Measurements from ENCODE around the gene PALS1.

The PALS1 gene

DNA sequence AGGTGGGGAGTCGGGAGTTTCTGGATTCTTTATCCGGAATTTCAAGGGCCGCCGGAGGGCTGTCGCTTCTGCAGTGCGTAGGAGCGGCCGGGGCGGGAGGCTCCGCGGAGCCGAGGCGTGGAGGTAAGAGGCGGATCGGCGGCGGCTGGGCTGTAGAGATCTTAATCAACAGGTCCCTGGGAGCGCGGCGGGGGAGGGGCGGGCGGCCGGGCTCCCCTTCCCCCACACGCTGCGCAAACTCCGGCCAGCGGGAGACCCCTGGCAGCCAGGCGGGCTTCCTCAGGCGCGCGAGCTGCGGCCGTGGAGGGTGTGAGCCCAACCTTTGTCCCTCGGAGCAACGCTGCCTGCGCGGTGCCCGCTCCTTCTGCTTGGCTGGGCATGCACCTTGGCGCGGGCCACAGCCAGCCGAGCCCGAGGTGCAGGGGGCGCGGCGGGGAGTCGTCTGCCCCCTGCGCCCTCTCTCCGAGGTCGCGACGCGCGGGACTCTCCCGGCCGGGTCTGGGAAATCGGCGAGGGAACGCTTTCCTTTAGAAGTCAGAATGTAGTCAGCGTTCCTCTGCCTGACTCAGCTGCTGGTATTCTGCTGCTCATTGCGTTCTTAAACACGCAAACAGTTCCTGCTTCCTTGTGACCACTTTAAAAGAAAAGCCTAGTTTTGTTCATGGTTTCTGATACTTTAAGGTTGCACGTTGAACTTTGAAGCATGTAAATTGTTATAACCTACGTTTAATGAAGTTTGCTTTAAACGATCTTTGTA, at the start of gene PALS1:
Gene PALS1 (plus strand): TSS at position 25 of the 757 bp plus-strand sequence. CDS start 37,736 bp downstream, outside the sequence.
- peak in 1 of 2 donors; percentile 2 for DNase-seq (ENCODE audit: low read depth in 2 of 2, low spot score in 1 of 2)

DNA sequence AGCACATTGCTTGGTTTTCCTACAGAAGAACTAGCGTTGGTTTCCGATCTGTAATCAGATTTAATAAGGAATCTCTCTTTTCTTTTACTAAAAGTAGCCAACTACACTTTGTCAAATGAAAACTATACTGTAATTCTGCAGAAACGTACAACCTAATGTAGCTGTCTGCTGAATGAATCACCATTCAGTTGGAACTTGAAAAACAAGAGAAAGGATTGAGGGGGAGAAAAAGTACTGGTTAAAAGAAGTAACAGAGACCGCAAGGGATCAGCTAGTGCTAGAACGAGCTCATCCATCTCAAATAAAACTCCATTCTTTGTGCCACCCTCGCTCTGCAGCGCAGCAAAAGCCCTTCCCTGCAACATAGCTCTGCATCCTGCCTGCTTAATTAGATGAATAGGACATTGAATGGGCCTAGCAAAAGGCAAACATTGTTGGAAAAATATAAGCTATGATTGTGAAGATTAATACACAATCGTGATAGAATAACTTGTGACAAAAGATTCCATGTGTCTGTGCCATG, 49.4 kb upstream of the PALS1 start:
- no peak for DNase-seq (ENCODE audit: low read depth in 2 of 2, low spot score in 1 of 2)

DNA sequence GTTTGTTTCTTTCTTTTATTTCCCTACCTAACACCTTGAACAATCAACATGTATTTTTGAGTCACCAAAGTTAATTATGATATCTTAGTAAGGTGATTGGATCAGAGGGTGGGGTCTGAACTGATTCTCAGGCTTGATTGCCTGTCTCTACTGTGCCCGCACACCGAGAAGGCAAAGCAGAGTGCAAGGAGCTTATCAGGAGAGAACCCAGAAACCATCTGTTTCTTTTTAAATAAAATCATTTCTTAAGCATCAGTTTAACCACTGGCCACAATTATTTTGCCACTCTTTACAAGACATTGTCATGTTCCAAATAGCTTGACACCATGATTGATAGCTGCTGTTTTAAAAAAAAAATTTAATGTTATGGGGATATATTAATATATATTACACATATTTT, 48.9 kb upstream of the PALS1 start:
- DNase-seq (ENCODE audit: low read depth in 2 of 2, low spot score in 1 of 2) = no peak

DNA sequence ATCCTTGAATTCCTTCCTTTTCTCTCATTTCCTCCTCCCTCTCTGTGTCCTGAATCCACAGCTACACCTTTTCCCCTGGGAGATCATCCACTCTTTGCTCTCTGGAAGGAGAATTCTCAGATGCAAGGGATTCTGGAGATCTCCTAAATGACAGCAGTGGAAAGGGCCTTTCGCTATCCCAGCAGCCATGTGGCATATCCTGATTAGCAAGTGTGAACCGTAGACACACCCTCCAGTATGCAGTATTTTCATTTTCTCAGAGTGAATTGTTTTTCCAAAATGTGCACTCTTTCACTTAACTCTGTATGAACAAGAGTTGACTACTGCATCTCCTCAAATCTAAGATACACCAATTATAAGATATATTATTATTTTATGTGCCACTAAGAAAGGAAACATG, 46.0 kb upstream of the PALS1 start:
- no peak for DNase-seq (ENCODE audit: low read depth in 2 of 2, low spot score in 1 of 2)

DNA sequence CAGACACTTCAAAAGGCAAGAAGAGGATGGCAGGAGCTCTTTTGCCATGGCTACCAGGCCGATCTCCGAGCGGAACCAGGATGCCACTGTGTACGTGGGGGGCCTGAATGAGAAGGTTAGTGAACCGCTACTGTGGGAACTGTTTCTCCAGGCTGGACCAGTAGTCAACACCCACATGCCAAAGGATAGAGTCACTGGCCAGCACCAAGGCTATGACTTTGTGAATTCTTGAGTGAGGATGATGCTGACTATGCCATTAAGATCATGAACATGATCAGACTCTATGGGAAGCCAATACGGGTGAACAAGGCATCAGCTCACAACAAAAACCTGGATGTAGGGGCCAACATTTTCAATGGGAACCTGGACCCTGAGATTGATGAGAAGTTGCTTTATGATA, 42.2 kb upstream of the PALS1 start:
- DNase-seq (ENCODE audit: low read depth in 2 of 2, low spot score in 1 of 2) = no peak

DNA sequence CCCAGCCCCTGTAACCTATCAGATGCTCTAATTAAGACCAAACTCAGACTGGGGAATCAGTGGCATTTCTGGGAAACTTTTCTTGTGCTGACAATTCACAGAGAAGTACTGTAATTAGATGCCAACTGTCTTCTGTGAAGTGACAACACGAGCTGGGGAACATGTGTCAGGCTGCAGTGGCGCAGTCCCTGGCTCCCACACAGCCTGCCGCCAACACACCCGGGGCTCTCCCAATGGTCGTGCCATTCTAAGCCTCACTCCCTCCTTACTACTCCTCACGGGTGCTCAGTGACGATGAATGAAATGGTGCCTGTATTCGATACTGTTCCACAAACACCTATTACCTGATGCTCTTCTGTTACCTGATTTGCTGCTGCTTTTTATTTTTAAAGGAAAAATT, 33.4 kb upstream of the PALS1 start:
- DNase-seq (ENCODE audit: low read depth in 2 of 2, low spot score in 1 of 2) = no peak

DNA sequence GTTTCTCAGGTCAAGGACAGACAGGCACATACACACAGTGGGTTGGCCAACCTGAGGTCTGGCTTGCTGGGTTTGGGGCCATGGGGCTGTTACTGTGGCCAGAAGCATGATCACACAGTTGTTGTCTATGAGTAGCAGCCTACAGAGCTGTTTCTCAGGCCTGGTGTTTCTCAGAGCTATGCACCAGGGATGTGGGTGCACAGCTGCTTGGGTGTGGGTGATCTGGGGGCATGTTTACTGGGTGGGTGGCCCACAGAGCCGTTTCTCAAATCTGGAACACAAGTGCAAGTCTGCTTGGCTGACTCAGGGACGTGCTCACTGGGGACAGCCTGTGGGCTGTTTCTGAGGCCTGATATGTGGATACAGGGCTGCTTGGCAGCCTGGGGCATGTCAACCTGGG, 23.1 kb upstream of the PALS1 start:
- no peak for DNase-seq (ENCODE audit: low read depth in 2 of 2, low spot score in 1 of 2)

DNA sequence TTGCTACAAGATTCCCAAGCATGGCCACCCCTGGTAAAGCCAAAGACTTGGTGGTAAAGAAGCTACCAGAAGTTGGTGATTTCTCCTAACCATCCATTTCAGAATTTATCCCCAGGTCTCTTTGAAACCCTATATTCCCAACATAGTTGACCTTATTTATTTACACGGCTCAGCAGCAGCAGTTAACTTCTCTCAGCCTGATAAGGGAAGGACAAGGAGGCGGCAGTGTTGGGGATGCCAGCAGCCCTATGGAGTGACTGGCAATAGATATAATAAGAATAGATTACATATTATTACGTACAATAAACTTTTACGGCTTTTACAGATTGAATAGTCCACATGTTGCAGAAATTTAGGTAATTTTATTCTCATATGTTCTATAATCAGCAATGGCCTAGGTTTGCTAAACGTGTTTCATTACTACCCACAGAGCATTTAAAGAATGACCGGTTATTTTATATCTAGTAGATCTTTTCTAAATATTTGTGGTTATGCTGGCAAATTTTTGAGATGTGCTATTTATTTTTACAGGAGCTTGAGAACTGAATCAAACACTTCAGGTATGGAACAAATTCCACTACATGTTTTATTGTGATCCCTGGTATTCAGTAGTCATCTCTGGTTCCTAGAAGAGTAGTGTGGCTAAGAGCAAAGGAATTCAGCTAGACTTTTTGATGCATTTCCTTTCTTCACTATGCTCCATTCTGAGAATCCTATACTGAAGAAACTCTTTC, 19.8 kb upstream of the PALS1 start:
- DNase-seq (ENCODE audit: low read depth in 2 of 2, low spot score in 1 of 2) = no peak

DNA sequence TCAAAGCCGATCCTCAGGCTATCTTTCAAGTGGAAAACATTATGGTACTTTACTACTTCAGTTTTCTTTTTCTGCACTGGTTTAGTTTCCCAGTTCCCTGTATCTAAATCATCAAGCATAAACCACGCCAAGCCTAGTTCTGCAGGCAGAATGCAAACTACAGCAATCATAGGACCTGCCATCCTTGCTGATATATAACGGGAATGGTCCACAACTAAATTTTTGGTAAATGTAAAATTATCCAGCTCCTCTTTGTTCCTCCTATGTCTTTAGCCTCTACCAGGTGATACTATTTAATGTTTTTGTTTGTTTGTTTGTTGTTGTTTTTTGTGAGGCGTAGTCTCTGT, 19.3 kb upstream of the PALS1 start:
- no peak for DNase-seq (ENCODE audit: low read depth in 2 of 2, low spot score in 1 of 2)

DNA sequence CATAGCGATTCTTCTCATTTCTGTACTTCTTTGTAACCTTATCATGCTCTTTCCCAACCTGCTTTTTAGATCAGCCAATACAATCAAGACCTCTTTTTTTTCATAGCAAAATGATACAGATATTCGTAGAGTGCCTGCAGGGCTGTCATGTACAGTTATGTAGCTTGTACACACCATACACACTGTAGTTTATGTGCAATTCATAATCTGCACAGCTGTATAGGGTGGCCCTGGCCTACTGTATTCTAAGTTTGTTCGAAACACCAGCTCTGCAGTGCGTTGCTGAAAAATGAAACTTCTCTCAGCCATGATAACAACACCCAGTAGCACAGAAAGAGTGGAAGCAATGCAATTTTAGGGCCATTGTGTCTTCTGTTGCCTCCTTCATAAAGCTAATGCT, 15.7 kb upstream of the PALS1 start:
- no peak for DNase-seq (ENCODE audit: low read depth in 2 of 2, low spot score in 1 of 2)

DNA sequence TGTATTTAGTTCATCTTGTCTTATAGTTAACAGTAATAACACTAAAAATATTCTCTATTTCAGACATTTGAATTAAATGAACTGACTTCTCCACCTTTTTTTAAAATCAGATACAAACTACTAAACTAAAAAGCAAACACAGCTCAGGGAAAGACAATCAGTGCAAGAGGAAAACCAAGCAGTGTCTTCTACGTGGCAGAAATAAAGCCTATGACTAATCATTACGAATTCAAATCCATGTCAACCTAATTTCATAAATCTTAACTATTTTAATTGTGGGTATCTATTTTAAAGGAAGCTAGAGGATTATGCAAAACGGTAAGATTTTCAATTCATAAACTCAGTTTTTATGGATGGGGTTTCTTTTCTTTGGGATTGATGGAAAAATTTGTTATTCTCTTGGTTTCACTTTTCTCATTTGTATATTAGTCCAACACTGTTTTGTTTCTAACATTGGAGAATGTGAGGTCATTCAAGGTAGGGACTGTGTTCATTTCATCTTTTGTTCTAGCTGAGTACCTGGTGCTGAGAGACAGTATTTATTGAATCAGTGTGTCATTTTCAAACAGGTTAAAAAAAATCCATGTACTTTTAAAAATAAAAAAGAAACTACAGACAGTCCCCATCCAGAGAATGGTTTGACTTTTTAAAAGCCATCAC, 12.8 kb upstream of the PALS1 start:
- DNase-seq (ENCODE audit: low read depth in 2 of 2, low spot score in 1 of 2) = no peak

DNA sequence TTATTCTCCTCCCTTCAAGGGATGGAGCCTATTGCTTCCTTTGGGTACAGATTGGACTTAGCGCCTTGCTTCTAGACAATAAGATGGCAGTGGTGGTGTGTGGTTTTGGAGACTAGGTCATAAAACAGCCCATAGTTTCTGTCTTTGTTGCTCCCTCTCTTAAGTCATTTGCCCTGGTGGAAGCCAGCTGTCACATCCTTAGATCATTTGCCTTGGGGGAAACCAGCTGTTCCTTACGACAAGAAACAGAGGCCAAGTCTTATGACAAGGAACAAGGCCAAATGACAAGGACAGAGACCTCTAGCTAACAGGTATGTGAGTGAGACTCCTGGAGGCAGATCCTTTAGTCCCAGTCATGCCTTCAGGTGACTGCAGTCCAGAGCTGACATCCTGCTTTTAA, 9.2 kb upstream of the PALS1 start:
- no peak for DNase-seq (ENCODE audit: low read depth in 2 of 2, low spot score in 1 of 2)

DNA sequence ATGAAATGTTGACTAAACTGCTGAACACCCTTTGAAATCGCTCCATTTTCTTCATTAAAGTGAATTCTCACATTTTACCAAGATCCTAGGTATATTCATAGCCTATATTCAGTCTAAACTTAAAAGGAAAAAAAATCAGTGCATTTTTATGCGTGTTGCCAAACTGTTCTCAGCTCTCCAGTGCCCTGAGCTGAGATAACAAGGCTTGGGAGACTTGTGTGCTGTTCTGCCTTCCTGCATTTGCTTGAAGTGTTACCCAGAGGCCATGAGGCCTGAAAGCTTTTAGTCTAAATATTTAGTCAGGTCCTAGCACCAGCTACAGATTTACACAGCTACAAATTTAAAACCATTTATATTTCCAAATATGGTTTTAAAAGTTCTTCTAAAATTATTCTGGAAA, 8.6 kb upstream of the PALS1 start:
- no peak for DNase-seq (ENCODE audit: low read depth in 2 of 2, low spot score in 1 of 2)

DNA sequence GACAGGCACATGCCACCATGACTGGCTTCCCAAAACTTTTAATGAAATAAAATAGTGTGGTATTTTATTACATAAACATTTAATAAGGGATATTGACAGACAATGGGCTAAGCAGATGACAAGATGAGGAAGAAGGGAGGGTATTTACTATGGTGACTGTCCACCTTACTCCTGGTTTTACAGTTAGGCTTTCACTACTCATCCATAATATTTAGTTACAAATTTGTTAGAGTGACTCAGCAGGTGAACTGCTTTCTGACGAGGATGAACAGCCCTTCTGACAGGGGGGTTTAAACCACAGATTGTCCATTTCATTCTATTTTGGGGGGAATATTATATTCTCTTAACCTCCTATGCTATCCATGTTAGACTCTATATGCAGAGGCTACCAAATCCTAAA, 3.6 kb upstream of the PALS1 start:
- DNase-seq (ENCODE audit: low read depth in 2 of 2, low spot score in 1 of 2) = no peak

DNA sequence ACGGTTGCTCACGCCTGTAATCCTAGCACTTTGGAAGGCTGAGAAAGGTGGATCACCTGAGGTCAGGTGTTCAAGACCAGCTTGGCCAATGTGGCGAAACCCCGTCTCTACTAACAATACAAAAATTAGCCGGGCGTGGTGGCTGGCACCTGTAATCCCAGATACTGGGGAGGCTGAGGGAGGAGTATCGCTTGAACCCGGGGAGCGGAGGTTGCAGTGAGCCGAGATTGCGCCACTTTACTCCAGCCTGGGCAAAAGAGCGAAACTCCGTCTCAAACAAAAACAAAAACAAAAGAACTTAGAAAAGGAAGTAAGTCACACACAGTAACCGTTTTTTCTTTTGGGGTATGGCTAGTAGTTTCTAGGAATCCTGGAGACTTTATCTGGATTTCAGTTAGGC, 1.7 kb upstream of the PALS1 start:
- DNase-seq (ENCODE audit: low read depth in 2 of 2, low spot score in 1 of 2) = no peak

DNA sequence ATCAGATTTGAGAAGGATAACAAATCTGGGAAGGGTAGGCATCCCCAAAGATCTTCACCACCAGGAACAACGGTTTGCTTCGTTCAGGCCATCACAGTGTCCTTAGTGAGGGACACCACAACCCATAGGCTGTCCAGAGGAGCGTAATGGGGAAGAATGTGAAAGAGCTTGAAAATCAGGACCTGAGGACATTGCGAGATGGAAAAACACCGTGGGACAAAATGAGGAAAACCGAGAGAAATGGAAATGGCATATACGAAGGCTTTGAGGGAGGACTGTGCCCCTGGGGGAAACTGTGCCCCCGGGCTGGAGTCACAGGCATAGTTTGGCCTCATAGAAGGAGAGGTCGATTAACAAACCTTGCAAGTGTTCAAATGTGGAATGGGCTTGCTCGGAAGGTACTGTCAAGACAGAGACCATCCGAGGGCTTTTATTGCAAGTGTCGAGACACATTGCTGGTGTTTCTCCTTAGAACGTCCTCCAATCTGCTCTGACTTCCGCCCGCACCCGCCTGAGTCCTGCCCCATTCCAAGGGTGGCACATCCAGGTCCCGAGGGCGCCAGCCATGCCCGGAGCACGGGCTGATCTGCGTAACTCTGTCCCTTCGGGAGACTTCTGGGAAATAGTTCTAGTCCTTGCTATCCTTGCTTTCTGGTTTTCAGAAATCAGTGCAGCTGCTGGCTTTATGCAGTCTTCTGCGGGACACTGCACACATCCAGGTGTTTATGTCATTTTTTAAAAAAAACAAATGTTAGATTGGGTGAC, 885 bp upstream of the PALS1 start:
- no peak for DNase-seq (ENCODE audit: low read depth in 2 of 2, low spot score in 1 of 2)

DNA sequence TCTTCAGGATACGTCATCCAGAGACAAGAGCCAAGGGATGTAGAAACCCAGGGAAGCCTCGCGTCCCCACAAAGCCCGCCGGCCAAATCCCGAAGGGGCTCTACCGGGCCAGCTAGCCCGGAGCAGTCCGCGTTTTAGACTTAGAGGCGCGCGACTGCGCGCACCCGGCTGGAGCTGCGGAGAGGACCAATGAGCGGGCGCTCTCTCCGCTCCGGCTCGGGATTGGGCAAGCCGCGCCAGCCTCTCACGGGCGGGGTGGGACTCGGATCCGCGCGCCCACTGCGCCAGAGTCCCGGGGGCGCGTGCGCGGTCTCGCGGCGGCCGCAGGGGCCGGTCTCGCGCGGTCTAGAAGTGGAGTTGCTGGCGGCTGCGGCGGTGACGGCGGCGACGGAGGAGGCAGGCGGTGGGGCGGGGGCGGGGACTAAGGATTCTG, 241 bp upstream of the PALS1 start:
- peak; percentile 71 to 84 for DNase-seq (ENCODE audit: low read depth in 2 of 2, low spot score in 1 of 2)

DNA sequence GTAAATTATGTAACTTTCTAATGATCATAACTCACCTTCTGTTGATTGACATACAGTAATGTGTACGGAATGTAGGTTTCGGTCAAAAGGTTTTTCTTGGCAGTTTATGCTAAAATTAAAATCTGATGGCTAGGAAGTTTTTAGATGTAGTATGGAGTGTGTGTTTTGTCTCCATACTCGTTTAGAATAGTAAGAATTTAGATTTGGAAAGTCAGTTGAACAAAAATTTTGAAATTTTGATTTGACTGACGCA, 859 bp downstream of the PALS1 start:
- no peak for DNase-seq (ENCODE audit: low read depth in 2 of 2, low spot score in 1 of 2)

DNA sequence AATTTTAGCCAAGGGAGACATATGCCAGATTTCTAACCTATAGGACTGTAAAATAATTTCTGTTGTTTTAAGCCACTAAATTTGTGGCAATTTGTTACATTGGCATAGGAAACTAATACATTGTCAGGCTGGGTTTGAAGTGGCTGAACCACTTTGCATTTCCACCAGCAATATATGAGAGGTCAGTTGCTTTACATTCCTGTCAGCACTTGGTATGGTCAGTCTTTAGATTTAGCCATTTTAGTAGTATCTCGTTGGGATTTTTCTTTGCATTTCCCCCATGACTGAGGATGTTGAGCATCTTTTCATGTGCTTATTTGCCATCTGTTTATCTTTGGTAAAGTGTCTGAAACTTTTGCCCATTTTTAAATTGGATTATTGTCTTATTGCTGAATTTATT, 3.9 kb downstream of the PALS1 start:
- DNase-seq (ENCODE audit: low read depth in 2 of 2, low spot score in 1 of 2) = no peak

DNA sequence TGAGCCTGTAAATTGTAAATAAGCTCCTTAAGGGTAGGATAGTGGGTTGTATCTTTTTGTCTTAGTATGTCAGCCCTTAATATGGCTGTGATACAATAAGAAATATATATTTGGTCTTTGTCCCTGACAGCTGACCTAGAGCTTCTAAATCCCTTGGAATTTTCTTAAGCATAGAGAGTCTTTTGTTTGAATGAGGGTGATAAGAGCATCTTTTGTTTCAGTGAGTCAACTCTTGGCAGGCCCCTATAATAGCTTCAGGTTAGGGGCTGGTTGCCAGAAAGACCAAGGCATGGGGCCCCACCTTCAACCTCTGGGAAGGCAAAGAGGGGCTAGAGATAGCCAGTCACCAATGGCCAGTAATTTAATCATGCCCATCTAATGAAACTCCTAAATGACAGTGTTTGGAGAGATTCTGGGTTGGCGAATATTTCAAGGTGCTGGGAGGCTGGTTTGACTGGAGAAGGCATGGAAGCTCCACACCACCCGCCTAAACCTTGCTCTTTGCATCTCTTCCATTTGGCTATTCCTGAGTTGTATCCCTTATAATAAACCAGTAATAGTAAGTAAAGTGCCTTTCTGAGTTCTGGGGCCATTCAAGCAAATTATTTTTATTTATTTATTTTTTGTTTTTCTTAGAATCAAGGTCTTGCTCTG, 10.5 kb downstream of the PALS1 start:
- no peak for DNase-seq (ENCODE audit: low read depth in 2 of 2, low spot score in 1 of 2)

DNA sequence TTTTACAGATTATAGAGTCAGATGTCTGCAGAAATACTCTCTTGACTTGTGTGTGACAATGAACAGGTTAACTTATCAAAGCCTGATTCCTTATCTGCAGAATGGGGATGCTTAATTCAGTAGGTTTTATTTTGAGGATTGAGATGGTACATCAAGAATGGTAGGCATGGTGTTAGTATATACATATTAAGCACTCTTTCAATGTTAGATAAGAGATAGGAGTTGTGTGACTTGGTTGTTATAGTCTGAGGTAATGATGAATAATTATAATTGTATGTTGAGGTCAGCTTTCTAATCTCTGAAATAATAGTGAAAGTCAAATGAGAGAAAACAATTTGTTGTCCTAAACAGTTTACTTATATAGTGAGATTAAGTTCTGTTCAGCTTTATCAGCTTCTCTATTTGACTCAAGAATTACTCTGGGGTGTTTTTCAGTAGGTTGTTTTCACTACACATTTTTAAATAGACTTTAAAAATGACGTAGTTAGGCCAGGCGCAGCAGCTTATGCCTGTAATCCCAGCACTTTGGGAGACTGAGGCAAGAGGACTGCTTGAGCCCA, 11.9 kb downstream of the PALS1 start:
- no peak for DNase-seq (ENCODE audit: low read depth in 2 of 2, low spot score in 1 of 2)

Data from stimulated activated CD8-positive, alpha-beta memory T cell treated with anti-CD3 and anti-CD28 coated beads, Interleukin-4, amount 100 ng/mL, for 1 hour (primary cell).